IMR-90 (cell line): ENCODE data around the gene GATA5. TPM values are rescaled to one million over a fixed set of nuclear protein-coding genes. Genes with fewer than 3 reads are reported as not detected.

ENCODE experiments used
- ATAC-seq: fragments of 200-7000 bp; cut with Tn5 transposase; 2 replicates; pipeline ENCODE4 v1.9.1; 2020; ENCODE audit warnings: low read depth, mild to moderate bottlenecking, moderate library complexity
- BruUV-seq: library from RNA; stranded (reverse); fragments of 400-500 nt; replicated peaks from 2 replicates; lab custom pipeline; 2021; lab: Mats Ljungman, UMichigan
- CTCF ChIA-PET: fragments of 300-600 bp; formaldehyde crosslinking; extraction: SDS; loops from one replicate; lab custom pipeline; 2021; ENCODE audit warnings: antibody characterized with exemption; lab: Yijun Ruan, JAX
- POLR2A ChIA-PET: fragments of 300-600 bp; sonication (Branson Sonifier 250); formaldehyde crosslinking; loops from one replicate; lab custom pipeline; 2022; ENCODE audit warnings: antibody characterized with exemption; ENCODE audit not compliant: unreplicated experiment; lab: Charles Lee
- DNase-seq: peaks from one replicate; pipeline ENCODE4 v3.0.0; 2013
- H2AFZ ChIP-seq: replicated peaks from 2 replicates; pipeline ENCODE3; 2013; ENCODE audit warnings: low read length, mild to moderate bottlenecking; ENCODE audit not compliant: poor library complexity
- H2AK5ac ChIP-seq: 2 replicates; pipeline ENCODE4 v1.6.1; 2013; ENCODE audit warnings: low read depth, low read length, inconsistent platforms
- H2AK9ac ChIP-seq: replicated peaks from 2 replicates; pipeline ENCODE3; 2013; ENCODE audit warnings: mild to moderate bottlenecking, low read depth, low read length, moderate library complexity; ENCODE audit not compliant: poor library complexity
- H2BK120ac ChIP-seq: 2 replicates; pipeline ENCODE4 v1.6.1; 2013; ENCODE audit warnings: low read depth, low read length, inconsistent platforms
- H2BK15ac ChIP-seq: 3 replicates; pipeline ENCODE4 v1.6.1; 2013; ENCODE audit warnings: low read depth, low read length, inconsistent platforms
- H2BK20ac ChIP-seq: 2 replicates; pipeline ENCODE4 v1.6.1; 2013; ENCODE audit warnings: low read depth, mild to moderate bottlenecking, inconsistent platforms, low read length, moderate library complexity
- H2BK5ac ChIP-seq: 2 replicates; pipeline ENCODE4 v1.6.1; 2013; ENCODE audit warnings: mild to moderate bottlenecking, low read depth, low read length, inconsistent platforms; ENCODE audit not compliant: poor library complexity, severe bottlenecking
- H3K14ac ChIP-seq: replicated peaks from 2 replicates; pipeline ENCODE4 v1.6.1; 2013; ENCODE audit warnings: low read depth, low read length, inconsistent platforms
- H3K18ac ChIP-seq: 2 replicates; pipeline ENCODE4 v1.6.1; 2013; ENCODE audit warnings: low read depth, low read length, control low read depth
- H3K23ac ChIP-seq: 2 replicates; pipeline ENCODE4 v1.6.1; 2013; ENCODE audit warnings: low read depth, low read length, inconsistent platforms
- H3K27ac ChIP-seq: 2 replicates; pipeline ENCODE4 v1.5.1; 2013; ENCODE audit warnings: mild to moderate bottlenecking, control low read depth, low read length; ENCODE audit not compliant: insufficient read depth
- H3K27me3 ChIP-seq: 2 replicates; pipeline ENCODE4 v1.6.1; 2013; ENCODE audit warnings: low read length; ENCODE audit not compliant: control insufficient read depth, insufficient read depth
- H3K36me3 ChIP-seq: 2 replicates; pipeline ENCODE4 v1.6.1; 2013; ENCODE audit warnings: low read length, mixed read lengths; ENCODE audit not compliant: control insufficient read depth, insufficient read depth
- H3K4ac ChIP-seq: 2 replicates; pipeline ENCODE4 v1.6.1; 2013; ENCODE audit warnings: low read depth, low read length, inconsistent platforms
- H3K4me1 ChIP-seq: 2 replicates; pipeline ENCODE4 v1.6.1; 2013; ENCODE audit warnings: low read length, mixed read lengths; ENCODE audit not compliant: control insufficient read depth, insufficient read depth
- H3K4me2 ChIP-seq: 2 replicates; pipeline ENCODE4 v1.6.1; 2013; ENCODE audit warnings: low read depth, mild to moderate bottlenecking, control low read depth, low read length, moderate library complexity
- H3K4me3 ChIP-seq: 2 replicates; pipeline ENCODE4 v1.5.1; 2013; ENCODE audit warnings: low read depth, mild to moderate bottlenecking, control low read depth, low read length, moderate library complexity; ENCODE audit not compliant: insufficient read depth
- H3K56ac ChIP-seq: 2 replicates; pipeline ENCODE4 v1.6.1; 2013; ENCODE audit warnings: low read length, inconsistent platforms; ENCODE audit not compliant: insufficient read depth; ENCODE audit errors: extremely low read depth
- H3K79me1 ChIP-seq, 2 experiments: 2 replicates each; pipeline ENCODE4 v1.6.1; 2013; ENCODE audit warnings: low read length in 2 of 2, inconsistent platforms in 1 of 2, low read depth in 1 of 2
- H3K9ac ChIP-seq: 2 replicates; pipeline ENCODE4 v1.6.1; 2013; ENCODE audit warnings: low read depth, low read length, control low read depth
- H3K9me1 ChIP-seq: 2 replicates; pipeline ENCODE4 v1.6.1; 2013; ENCODE audit warnings: low read length, inconsistent platforms; ENCODE audit not compliant: insufficient read depth
- H3K9me3 ChIP-seq: 2 replicates; pipeline ENCODE4 v1.6.1; 2013; ENCODE audit warnings: low read length; ENCODE audit not compliant: control insufficient read depth, insufficient read depth
- H4K20me1 ChIP-seq: 2 replicates; pipeline ENCODE4 v1.6.1; 2013; ENCODE audit warnings: low read length, inconsistent platforms; ENCODE audit not compliant: insufficient read depth
- H4K5ac ChIP-seq: 2 replicates; pipeline ENCODE4 v1.6.1; 2013; ENCODE audit warnings: mild to moderate bottlenecking, low read depth, low read length, control low read depth
- H4K8ac ChIP-seq, 2 experiments: 2 replicates each; pipeline ENCODE4 v1.6.1; 2013; ENCODE audit warnings: low read depth in 2 of 2, low read length in 2 of 2, control low read depth in 1 of 2, inconsistent platforms in 1 of 2
- H4K91ac ChIP-seq: 2 replicates; pipeline ENCODE4 v1.6.1; 2013; ENCODE audit warnings: low read depth, low read length, inconsistent platforms; ENCODE audit not compliant: insufficient read depth
- CEBPB ChIP-seq: IDR thresholded peaks from 2 replicates; pipeline ENCODE4 v1.6.1; 2012; ENCODE audit warnings: low read depth, low read length, improper control_type of control experiment
- CHD1 ChIP-seq: IDR thresholded peaks from 2 replicates; pipeline ENCODE4 v1.6.1; 2012; ENCODE audit warnings: low read depth, low read length, improper control_type of control experiment
- FOS ChIP-seq: fragments of 150-350 bp; IDR thresholded peaks from 2 replicates; pipeline ENCODE4 v1.6.1; 2016; ENCODE audit warnings: low read depth, low read length
- MAFK ChIP-seq: IDR thresholded peaks from 2 replicates; pipeline ENCODE4 v1.6.1; 2012; ENCODE audit warnings: low read depth, low read length, improper control_type of control experiment
- NFE2L2 ChIP-seq: fragments of 150-350 bp; IDR thresholded peaks from 2 replicates; pipeline ENCODE4 v1.6.1; 2016; ENCODE audit warnings: low read depth, mild to moderate bottlenecking, low read length
- RCOR1 ChIP-seq: IDR thresholded peaks from 2 replicates; pipeline ENCODE4 v1.6.1; 2012; ENCODE audit warnings: mild to moderate bottlenecking, low read length, improper control_type of control experiment; ENCODE audit not compliant: insufficient replicate concordance
- RFX5 ChIP-seq: IDR thresholded peaks from 2 replicates; pipeline ENCODE4 v1.8.0; 2012; ENCODE audit warnings: low read depth, mild to moderate bottlenecking, low read length, moderate library complexity
- WGBS, 2 experiments: methylation state at CpG; one replicate each; pipeline versions ENCODE4 v1.1.5 to v1.1.7; 2013; ENCODE audit warnings: missing lambda C conversion rate in 2 of 2; ENCODE audit not compliant: insufficient read length in 1 of 2; ENCODE audit errors: extremely low coverage in 2 of 2; 5-methylcytosine and 5-hydroxymethylcytosine counted together
- dilution Hi-C: fragments of 300-500 bp; cut with HindIII; formaldehyde crosslinking; loops from one replicate; pipeline ENCODE4 v1.14.3; 2018; ENCODE audit warnings: low sequenced_read_pairs; ENCODE audit not compliant: unreplicated experiment
- in situ Hi-C: fragments of 300-500 bp; cut with MboI; formaldehyde crosslinking; loops from 3 replicates; pipeline ENCODE4 v1.14.3; 2019; ENCODE audit warnings: low sequenced_read_pairs, inconsistent platforms, mixed read lengths
- intact Hi-C: fragments of 100-400 bp; cut with micrococcal nuclease; formaldehyde crosslinking; loops from 2 replicates; pipeline ENCODE4 v1.10.0; 2022
- polyA plus RNA-seq, 3 experiments: library from polyadenylated mRNA; depleted of rRNA; stranded (reverse); fragments of >200 nt; gene quantifications; 2 replicates each; pipeline ENCODE4 v1.2.3, GENCODE V29; 2012; ENCODE audit warnings: low replicate concordance in 1 of 3
- total RNA-seq: library from RNA; depleted of rRNA; stranded (reverse); fragments of >200 nt; gene quantifications from 2 replicates; pipeline ENCODE4 v1.2.3, GENCODE V29; 2012
- TF ChIP-seq, protein P1 (sequence below): fragments of 150-350 bp; IDR thresholded peaks from 2 replicates; pipeline ENCODE4 v1.6.1; 2017; ENCODE audit warnings: mild to moderate bottlenecking, antibody characterized with exemption, low read length, low read depth
- TF ChIP-seq, protein P2 (sequence below): fragments of 150-350 bp; IDR thresholded peaks from 2 replicates; pipeline ENCODE4 v1.6.1; 2016; ENCODE audit warnings: low read depth, mild to moderate bottlenecking, low read length, moderate library complexity, borderline replicate concordance

Gene GATA5
- total and polyA plus RNA-seq, 2 of the 4 experiments (the other 2 are of a cell fraction): not detected

DNA sequence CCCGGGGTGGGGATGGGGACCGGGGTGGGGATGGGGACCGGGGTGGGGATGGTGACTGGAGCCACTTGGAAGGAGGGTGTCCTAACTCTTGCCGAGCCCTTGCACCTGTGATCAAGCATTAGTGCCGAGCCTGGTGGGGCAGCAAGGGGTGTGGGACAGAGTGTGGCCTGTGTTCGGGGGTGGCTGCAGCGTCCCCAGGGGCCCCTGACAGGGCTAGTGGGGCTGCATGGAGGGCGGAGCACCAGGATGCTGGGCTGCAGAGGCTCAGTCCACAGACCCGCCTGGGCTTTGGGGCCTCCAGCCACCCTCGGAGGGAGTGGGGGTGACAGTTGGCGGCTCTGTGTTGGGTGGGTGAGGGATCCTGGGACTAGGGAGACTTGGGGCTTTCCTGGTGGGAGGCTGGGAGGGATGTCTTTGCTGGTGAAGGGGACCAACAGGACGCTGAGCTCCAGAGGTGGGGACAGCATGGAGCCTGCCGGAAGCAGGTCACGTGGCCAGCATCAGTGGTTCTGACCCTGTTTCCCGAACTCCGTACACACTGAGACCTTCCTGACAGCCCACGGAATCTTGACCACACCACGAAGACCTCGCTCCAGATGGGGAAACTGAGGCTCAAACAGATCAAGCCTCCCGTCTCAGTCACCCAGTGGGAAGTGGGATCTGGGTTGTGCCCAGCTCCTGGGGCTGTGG lies 53.0 kb downstream of the GATA5 start:
- intact Hi-C loops (no loop called here), dilution Hi-C loops (no loop called here), in situ Hi-C loops (no loop called here)
- H3K23ac ChIP-seq: no peak overlapping the region
- no peaks in the 10 kb centered on the region for H3K36me3 ChIP-seq
- no peak overlapping the region for H2BK5ac ChIP-seq
- WGBS, 2 experiments: 81% methylated on average over 10 of the region's 20 CpGs; no CpG with 5 or more reads in 1 of the 2 experiments
- no peak overlapping the region for H4K91ac ChIP-seq
- H3K18ac ChIP-seq: no peak overlapping the region
- no peak overlapping the region for H3K27ac ChIP-seq
- no peak overlapping the region for H3K14ac ChIP-seq
- H3K4ac ChIP-seq: no peak overlapping the region
- no peaks in the 10 kb centered on the region; the same call in 1 of the 2 replicates for H4K20me1 ChIP-seq
- H2BK15ac ChIP-seq: no peak overlapping the region
- no peak overlapping the region for H2AK5ac ChIP-seq
- no peak overlapping the region for H4K5ac ChIP-seq
- POLR2A ChIA-PET: no interaction called here
- no peak for DNase-seq
- no peak for TF ChIP-seq CEBPB
- TF ChIP-seq, protein P1, sequence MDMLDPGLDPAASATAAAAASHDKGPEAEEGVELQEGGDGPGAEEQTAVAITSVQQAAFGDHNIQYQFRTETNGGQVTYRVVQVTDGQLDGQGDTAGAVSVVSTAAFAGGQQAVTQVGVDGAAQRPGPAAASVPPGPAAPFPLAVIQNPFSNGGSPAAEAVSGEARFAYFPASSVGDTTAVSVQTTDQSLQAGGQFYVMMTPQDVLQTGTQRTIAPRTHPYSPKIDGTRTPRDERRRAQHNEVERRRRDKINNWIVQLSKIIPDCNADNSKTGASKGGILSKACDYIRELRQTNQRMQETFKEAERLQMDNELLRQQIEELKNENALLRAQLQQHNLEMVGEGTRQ: no peak
- TF ChIP-seq FOS: no peak
- no peak for TF ChIP-seq RFX5
- TF ChIP-seq RCOR1: no peak
- no peak for TF ChIP-seq CHD1
- no peak for TF ChIP-seq MAFK
- TF ChIP-seq, protein P2, sequence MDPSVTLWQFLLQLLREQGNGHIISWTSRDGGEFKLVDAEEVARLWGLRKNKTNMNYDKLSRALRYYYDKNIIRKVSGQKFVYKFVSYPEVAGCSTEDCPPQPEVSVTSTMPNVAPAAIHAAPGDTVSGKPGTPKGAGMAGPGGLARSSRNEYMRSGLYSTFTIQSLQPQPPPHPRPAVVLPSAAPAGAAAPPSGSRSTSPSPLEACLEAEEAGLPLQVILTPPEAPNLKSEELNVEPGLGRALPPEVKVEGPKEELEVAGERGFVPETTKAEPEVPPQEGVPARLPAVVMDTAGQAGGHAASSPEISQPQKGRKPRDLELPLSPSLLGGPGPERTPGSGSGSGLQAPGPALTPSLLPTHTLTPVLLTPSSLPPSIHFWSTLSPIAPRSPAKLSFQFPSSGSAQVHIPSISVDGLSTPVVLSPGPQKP: no peak
- TF ChIP-seq NFE2L2: no peak
- no peak overlapping the region for H4K8ac ChIP-seq
- no TSS peak for BruUV-seq
- H2BK20ac ChIP-seq: no peak overlapping the region
- H3K9me1 ChIP-seq: peaks cover 6% of the 10 kb centered on the region; the same call in 1 of the 2 replicates
- no peak overlapping the region for H3K56ac ChIP-seq
- no peak overlapping the region for H3K9ac ChIP-seq
- H3K79me1 ChIP-seq: no peaks in the 10 kb centered on the region
- H2BK120ac ChIP-seq: no peak overlapping the region
- no peak overlapping the region for H3K4me2 ChIP-seq
- peaks cover 12% of the 10 kb centered on the region; the same call in 1 of the 2 replicates for H3K27me3 ChIP-seq
- no peak overlapping the region for H3K4me3 ChIP-seq
- H2AK9ac ChIP-seq: no peak overlapping the region
- CTCF ChIA-PET: no interaction called here
- H2AFZ ChIP-seq: no peak overlapping the region
- H3K9me3 ChIP-seq: no peaks in the 10 kb centered on the region
- no peaks in the 10 kb centered on the region for H3K4me1 ChIP-seq
- no peak for ATAC-seq
